NCI-H2227 (cell line): ENCODE results near the gene IQCE.
"Not testable (repeated sequence)": the region's sequence is repeated elsewhere in the genome, so short reads cannot be mapped to it uniquely, and the experiment has no call there.

Experiments
- DNase-seq: peaks from one replicate; lab custom pipeline; 2025; ENCODE audit not compliant: unreplicated experiment; lab: John Stamatoyannopoulos, UW

The IQCE gene

GRCh38 chr7:2521341-2521745 lies 37.4 kb upstream of the IQCE start:
- no peak for DNase-seq

- no peak for DNase-seq
Measured at GRCh38 chr7:2521952-2522591, 36.7 kb upstream of the IQCE start.

GRCh38 chr7:2522780-2523433 lies 35.9 kb upstream of the IQCE start:
- DNase-seq: no peak

- no peak for DNase-seq
Measured at GRCh38 chr7:2523461-2523936, 35.3 kb upstream of the IQCE start.

- DNase-seq: no peak
Measured at GRCh38 chr7:2523941-2524807, 34.6 kb upstream of the IQCE start.

- no peak for DNase-seq
Measured at GRCh38 chr7:2524808-2525657, 33.7 kb upstream of the IQCE start.

GRCh38 chr7:2525658-2526630 lies 32.8 kb upstream of the IQCE start:
- DNase-seq: no peak

GRCh38 chr7:2526659-2527504 lies 31.9 kb upstream of the IQCE start:
- no peak for DNase-seq

- no peak for DNase-seq
Measured at GRCh38 chr7:2527505-2528467, 31.0 kb upstream of the IQCE start.

- no peak for DNase-seq
Measured at GRCh38 chr7:2528481-2529095, 30.2 kb upstream of the IQCE start.

GRCh38 chr7:2529161-2530070 lies 29.4 kb upstream of the IQCE start:
- no peak for DNase-seq

- DNase-seq: no peak
Measured at GRCh38 chr7:2530071-2530987, 28.4 kb upstream of the IQCE start.

- DNase-seq: not testable (repeated sequence)
Measured at GRCh38 chr7:2530994-2531795, 27.6 kb upstream of the IQCE start.

GRCh38 chr7:2531796-2532110 lies 27.0 kb upstream of the IQCE start:
- not testable (repeated sequence) for DNase-seq
